GM21529 (cell line): ENCODE results near the gene LIMK2.
"Not testable (repeated sequence)": the region's sequence is repeated elsewhere in the genome, so short reads cannot be mapped to it uniquely, and the experiment has no call there.

ENCODE experiments used
- ATAC-seq: cut with Tn5 transposase; IDR thresholded peaks from one replicate; pipeline ENCODE4 v1.9.1; 2021; ENCODE audit not compliant: unreplicated experiment

Gene LIMK2

GRCh38 chr22:31210556-31211421 is 1.3 kb upstream of the LIMK2 start:
- ATAC-seq, result no peak

GRCh38 chr22:31211482-31211861 is 626 bp upstream of the LIMK2 start:
- ATAC-seq, result no peak

GRCh38 chr22:31212783-31213629 is 908 bp downstream of the LIMK2 start:
- ATAC-seq, result no peak

DNA sequence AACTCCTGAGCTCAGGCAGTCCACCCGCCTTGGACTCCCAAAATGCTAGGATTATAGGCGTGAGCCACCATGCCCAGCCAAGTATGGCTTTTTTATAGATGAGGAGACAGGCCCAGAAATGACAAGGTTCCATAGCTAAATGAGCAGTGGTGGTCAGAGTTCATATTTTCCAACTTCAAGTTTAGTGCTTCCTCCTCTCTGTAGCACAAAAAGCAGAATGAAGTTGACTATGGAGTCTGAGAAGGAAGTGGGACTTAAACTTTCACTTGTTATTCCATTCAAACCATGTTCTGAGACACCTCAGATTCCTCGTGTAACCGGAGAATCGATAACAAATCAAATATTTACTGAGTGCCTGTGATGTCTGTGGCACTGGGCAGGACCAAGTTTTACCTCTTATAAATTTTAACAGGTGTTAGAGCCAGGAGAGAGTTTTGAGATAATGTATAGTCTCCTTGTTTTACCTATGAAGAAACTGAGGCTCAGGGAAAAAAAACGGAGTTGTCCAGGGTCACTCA is 3.0 kb downstream of the LIMK2 start:
- no peak for ATAC-seq

DNA sequence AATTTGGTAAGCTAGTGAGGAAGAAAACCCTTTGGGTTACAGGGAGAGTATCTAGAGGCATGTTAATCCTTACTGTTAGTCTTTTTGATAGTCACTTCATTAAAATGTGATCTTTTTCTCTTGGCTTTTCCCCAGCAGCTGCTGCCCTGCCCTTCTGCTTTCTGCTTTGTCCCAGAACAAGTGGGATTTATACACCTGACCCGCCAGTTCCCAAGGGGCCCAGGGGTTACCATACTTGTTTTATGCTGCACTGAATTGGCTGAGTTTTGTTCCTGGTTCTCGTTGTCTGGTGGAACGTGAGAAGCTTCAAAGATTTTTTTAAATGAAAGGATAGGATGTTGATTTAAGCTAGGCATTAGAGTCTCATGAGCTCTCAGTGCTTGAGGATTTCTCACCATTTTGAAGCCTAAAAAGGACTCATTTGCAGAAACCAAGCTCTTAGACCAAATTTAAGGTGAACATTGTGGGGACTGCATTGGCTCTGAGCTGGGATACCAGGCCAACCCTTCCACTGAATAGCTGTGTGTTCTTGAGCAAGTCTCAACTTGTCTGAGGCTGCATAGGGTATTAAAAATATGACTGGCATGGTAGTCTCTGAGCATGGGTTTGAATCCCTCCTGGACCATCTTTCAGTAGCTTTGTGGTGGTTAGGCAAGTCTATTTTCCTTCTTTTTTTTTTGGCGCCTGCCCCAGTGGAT is 6.6 kb downstream of the LIMK2 start:
- ATAC-seq, result no peak

DNA sequence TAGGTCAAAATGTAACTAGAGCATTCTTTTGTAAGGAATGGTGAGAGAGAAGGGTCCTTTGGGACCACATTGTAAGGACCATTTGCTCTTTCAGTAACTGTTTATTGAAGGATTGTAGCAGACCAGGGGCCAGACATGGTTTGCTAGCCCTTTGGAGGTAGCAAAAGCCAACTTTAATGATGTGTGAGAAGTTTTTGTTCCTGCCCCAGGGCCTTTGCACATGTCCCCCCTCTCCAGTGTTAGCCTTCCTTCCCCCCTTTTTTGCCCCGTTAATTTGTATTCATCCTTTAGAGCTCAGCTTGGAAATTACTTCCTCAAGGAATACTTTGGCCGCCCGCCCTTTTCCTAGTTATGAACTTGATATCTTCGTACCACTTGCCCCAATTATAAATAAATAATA is 9.0 kb downstream of the LIMK2 start:
- ATAC-seq, result no peak

- ATAC-seq, result no peak
These were observed 10.6 kb downstream of the LIMK2 start for GRCh38 chr22:31222736-31223135.

DNA sequence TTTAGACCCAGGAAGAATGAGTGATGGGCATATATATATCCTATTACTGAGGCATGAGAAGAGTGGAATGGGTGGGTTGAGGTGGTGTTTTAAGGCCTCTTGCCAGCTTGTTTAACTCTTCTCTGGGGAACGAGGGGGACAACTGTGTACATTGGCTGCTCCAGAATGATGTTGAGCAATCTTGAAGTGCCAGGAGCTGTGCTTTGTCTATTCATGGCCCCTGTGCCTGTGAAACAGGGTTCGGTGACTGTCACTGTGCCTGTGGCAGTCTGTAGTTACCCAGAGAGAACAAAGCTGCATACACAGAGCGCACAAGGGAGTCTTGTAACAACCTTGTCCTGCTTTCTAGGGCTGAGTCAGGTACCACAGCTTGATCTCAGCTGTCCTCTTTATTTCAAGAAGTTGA is 11.7 kb downstream of the LIMK2 start:
- no peak for ATAC-seq

DNA sequence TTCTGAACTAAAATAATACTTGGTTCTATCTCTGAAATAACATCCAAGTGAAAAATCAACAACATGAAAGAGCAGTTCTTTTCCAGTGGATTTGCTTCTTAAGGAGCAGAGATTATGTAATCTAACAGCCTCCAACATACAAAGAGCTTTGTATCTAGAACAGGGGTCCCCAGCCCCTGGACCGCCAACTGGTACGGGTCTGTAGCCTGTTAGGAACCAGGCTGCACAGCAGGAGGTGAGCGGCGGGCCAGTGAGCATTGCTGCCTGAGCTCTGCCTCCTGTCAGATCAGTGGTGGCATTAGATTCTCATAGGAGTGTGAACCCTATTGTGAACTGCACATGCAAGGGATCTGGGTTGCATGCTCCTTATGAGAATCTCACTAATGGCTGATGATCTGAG is 12.6 kb downstream of the LIMK2 start:
- ATAC-seq, result not testable (repeated sequence)

DNA sequence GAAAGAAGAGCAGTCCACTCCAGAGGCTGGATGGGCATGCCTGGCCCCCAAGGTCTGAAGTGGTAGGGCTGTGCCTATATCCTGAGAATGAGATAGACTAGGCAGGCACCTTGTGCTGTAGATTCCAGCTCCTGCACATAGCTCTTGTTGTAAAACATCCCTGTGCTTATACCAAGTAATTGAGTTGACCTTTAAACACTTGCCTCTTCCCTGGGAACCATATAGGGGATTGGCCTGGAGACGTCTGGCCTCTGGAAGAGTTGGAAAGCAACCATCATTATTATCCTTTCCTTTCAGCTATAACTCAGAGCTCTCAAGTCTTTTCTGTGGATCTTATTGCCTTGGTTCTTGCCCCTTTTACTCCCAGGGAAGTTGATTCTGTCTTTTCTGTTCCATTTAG is 15.1 kb downstream of the LIMK2 start:
- ATAC-seq, result no peak

- no peak for ATAC-seq
These were observed 17.4 kb downstream of the LIMK2 start for GRCh38 chr22:31229402-31230079.

DNA sequence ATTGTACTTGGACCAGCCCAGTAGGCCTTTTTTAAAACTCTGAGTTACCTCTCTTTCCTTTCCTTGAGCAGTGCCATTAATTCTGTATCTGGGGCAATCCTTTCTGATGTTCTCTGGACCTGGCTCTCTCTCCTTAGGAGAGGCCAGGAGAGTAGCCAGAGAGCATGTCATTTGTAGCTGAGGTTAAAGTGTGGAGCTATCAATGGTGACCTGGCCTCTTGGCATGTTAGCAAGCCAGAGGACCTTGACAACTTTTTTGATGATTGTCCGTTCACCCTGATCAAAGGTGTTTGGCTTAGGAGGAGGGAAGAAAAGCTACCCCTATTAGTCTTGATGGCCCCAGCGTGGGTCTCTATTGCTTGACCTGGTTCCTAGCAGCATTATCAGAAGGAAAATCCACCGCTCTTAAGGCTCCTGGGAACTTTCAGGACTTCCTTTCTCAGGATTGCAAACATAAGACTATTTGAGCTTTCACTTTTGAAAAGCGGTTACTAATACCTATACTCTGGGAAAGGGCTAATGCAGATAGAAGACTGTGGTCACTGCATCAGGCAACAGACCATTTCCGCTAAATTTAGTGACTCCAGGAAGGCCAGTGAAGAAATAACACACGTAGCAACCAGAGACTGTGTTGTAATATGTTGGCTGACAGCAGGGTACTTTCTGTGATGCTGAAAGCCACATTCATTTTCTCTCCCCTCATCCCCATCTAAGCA is 18.2 kb downstream of the LIMK2 start:
- no peak for ATAC-seq

GRCh38 chr22:31230871-31231621 is 18.9 kb downstream of the LIMK2 start:
- no peak for ATAC-seq

DNA sequence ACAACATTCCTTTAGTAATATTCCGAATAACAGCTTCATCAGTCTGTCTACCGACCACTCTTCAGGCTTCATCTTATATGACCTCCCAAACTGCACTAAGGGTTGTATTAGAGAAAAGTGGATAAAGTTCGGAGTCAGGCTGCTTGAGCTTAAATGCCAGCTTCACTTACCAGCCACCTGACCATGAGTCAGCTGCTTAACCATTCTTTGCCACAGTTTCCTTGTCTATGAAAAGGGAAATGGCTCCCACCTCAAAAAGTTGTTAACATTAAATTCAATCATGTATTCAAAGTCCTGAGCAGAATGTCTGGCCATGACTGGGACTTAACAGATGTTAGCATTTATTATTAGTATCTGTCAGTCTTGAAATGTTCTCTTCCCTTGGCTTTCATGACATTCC is 20.9 kb downstream of the LIMK2 start:
- ATAC-seq, result no peak

DNA sequence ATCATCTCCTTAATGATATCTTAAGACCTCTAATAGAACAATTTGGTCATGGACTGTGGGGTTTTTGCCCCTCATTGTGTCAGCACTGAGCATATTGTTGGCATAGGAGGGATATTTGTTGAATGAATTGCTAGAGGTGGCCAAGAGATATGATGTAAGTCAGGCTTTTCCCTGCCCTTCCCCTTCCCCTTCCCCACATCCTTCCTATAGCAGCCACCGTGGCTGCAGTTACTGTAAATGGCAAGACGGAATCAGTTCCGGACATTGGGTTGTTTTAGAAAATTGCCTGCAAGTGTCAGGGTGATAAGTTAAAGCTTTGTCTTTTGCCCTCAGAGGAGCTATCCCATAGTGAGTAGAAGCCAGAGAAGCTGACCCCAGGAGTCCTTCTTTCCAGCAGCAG is 23.0 kb downstream of the LIMK2 start:
- ATAC-seq, result no peak

DNA sequence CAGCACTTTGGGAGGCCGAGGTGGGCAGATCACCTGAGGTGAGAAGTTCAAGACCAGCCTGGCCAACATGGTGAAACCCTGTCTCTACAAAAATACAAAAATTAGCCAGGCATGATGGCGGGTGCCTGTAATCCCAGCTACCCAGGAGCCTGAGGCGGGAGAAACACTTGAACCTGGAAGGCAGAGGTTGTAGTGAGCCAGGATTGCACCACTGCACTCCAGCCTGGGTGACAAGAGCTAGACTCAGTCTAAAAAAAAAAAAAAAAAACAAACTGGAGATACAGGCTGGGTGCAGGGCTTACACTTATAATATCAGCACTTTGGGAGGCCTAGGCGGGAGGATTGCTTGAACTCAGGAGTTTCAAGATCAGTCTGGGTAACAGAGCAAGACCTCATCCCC is 23.9 kb downstream of the LIMK2 start:
- ATAC-seq, result not testable (repeated sequence)

- no peak for ATAC-seq
These were observed 26.0 kb downstream of the LIMK2 start for GRCh38 chr22:31238057-31238456.

GRCh38 chr22:31239771-31240370 is 27.8 kb downstream of the LIMK2 start:
- ATAC-seq, result no peak

- ATAC-seq, result no peak
These were observed 29.1 kb downstream of the LIMK2 start for GRCh38 chr22:31241200-31241599.
